ENCODE results near the gene ZNHIT3. TPM values are rescaled to one million over a fixed set of nuclear protein-coding genes. Genes with fewer than 3 reads are reported as not detected.

Gene ZNHIT3
- total and polyA plus RNA-seq, 10 of the 15 experiments (the other 5 are each of a cell fraction or from before 2014, with no cell fraction given), result 34.1 to 128 (median 55.6) TPM

DNA sequence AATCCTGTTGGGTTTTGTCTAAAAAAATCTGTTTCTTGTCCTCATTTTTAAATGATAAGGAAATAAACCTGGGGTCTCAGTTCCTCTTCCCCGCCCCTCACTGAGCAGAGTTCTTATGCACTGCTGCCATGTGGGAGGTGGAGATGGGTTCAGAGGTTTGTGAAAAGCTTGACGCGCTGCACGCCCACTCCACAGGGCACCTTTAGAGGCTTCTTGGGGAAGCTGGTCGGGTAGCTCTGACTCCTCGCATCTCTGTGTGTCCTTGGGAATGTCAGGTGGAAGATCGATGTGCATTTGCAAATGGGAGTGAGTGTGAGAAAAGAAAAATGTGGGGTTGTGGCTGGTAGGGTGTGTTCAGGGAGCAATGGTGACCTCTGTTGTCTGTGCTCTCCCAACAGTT, 4.7 kb upstream of the ZNHIT3 start (continued):
- TF ChIP-seq, protein P1, sequence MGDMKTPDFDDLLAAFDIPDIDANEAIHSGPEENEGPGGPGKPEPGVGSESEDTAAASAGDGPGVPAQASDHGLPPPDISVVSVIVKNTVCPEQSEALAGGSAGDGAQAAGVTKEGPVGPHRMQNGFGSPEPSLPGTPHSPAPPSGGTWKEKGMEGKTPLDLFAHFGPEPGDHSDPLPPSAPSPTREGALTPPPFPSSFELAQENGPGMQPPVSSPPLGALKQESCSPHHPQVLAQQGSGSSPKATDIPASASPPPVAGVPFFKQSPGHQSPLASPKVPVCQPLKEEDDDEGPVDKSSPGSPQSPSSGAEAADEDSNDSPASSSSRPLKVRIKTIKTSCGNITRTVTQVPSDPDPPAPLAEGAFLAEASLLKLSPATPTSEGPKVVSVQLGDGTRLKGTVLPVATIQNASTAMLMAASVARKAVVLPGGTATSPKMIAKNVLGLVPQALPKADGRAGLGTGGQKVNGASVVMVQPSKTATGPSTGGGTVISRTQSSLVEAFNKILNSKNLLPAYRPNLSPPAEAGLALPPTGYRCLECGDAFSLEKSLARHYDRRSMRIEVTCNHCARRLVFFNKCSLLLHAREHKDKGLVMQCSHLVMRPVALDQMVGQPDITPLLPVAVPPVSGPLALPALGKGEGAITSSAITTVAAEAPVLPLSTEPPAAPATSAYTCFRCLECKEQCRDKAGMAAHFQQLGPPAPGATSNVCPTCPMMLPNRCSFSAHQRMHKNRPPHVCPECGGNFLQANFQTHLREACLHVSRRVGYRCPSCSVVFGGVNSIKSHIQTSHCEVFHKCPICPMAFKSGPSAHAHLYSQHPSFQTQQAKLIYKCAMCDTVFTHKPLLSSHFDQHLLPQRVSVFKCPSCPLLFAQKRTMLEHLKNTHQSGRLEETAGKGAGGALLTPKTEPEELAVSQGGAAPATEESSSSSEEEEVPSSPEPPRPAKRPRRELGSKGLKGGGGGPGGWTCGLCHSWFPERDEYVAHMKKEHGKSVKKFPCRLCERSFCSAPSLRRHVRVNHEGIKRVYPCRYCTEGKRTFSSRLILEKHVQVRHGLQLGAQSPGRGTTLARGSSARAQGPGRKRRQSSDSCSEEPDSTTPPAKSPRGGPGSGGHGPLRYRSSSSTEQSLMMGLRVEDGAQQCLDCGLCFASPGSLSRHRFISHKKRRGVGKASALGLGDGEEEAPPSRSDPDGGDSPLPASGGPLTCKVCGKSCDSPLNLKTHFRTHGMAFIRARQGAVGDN (IDR thresholded peaks at IDR 0.05), result no peak
- TF ChIP-seq HDAC2 (IDR thresholded peaks at IDR 0.05) (no peak), CREB1 (IDR thresholded peaks at IDR 0.05; ENCODE audit: low read depth) (no peak), BMI1 (IDR thresholded peaks at IDR 0.05; ENCODE audit: borderline replicate concordance) (no peak)

DNA sequence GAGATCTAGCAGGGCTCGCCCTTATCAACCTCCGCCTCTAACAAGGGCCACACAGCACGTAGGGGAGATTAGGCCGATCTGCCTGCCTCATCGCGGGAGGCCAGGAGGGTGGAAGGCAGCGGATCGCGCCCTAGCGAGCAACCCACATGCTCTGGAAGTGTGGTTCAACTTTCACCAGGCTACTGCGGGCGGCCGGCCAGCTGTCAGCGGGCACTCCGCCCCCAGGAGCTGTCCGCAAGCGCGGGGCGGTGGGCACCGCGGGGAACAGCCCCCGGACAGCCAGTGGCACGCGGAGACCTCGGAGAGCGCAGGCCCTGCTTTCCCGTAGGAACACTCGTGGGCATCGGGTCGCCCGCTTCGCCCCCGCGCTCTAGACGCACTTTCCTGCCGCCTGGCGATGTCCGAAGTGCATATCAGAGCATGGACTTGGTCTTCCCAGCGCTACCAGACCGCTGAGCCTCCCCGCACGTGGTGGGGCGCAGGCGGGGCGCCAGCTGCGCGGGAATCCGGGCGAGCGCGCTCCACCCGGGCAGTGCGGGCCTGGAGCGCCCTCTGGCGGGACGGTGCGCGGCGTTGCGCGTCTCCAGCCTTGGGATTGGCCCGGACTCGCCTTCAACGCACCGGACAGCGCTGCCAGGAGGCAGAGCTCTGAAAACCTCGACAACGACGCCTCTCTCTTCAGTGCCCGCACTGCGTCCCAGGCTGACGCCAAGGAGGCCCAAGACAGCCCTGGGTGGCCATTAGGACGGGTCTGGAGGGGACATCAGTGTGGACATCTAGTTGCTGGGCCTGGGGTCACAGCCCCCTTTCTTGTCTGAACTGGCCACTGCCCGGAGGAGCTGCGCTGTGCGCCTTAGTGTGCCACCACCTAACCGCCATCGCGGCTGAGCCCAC, 3.6 kb upstream of the ZNHIT3 start:
- Histone ChIP-seq H3K9me3 (replicated peaks; ENCODE audit: control insufficient read depth, insufficient read depth, low read length) (no peaks in the 10 kb centered on the region), H4K20me1 (ENCODE audit: control insufficient read depth, insufficient read depth) (no peaks in the 10 kb centered on the region), H3K4me2 (ENCODE audit: control insufficient read depth, insufficient read depth) (peak overlapping the region; percentile 82), H2AFZ (ENCODE audit: control insufficient read depth, low read depth, low read length) (peak overlapping the region; percentile 69), H3K79me2 (ENCODE audit: control insufficient read depth, insufficient read depth, low read length) (peaks cover 9% of the 10 kb centered on the region), H3K36me3 (ENCODE audit: control insufficient read depth in 2 of 2, insufficient read depth in 2 of 2, low read length in 1 of 2) (no peaks in the 10 kb centered on the region), H3K4me1 (ENCODE audit: control insufficient read depth, insufficient read depth, low read length) (peaks cover 9% of the 10 kb centered on the region), H3K9ac (ENCODE audit: control insufficient read depth, insufficient read depth, low read length) (no peak overlapping the region; the same call in 1 of the 2 replicates), H3K4me3 (no peak overlapping the region), H3K27ac (ENCODE audit: control insufficient read depth, insufficient read depth) (no peak overlapping the region), H3K27me3 (replicated peaks in 1 of 2; ENCODE audit: control insufficient read depth in 2 of 2, insufficient read depth in 2 of 2, low read length in 1 of 2) (peaks cover 0 to 4% of the 10 kb centered on the region in 2 experiments; a peak in 1 of 4 replicates)
- RAD21 ChIA-PET (ENCODE audit: unreplicated experiment), result interaction anchor here (1.0 to 1.7 kb wide), 6 partner anchors 393 to 536 kb away, joined by 3 to 13 read pairs (median 4); partner anchors contain the start of gene CCL3
- intact Hi-C loops (cut with micrococcal nuclease; ENCODE audit: unreplicated experiment) (loop anchor here (1.0 to 10.0 kb wide), 3 partner anchors 338 to 526 kb away; no protein-coding TSS in a partner anchor), in situ Hi-C loops (cut with MboI) (loop anchor here (25.0 kb wide), 1 partner anchor 346 kb away; no protein-coding TSS in a partner anchor)
- SMC1A ChIA-PET (ENCODE audit: uncharacterized antibody, unreplicated experiment), result interaction anchor here (1.1 to 1.5 kb wide), 4 partner anchors 506 to 535 kb away, joined by 3 to 7 read pairs (median 4); no protein-coding TSS in a partner anchor
- ATAC-seq (peak; percentile 76), DNase-seq (ENCODE audit: low read depth, low spot score) (peak; percentile 9), FAIRE-seq (no peak)
- WGBS (ENCODE audit: insufficient coverage, insufficient replicate concordance, low lambda C conversion rate, missing lambda C conversion rate), result 31% methylated on average over 73 of the region's 79 CpGs
- CTCF ChIA-PET, result interaction anchor here (0.6 to 3.9 kb wide), 17 partner anchors 8 to 718 kb away, joined by 3 to 27 read pairs (median 3); partner anchors contain the start of genes CCL16, MYO19 and PIGW
- BruUV-seq (replicated peaks), result no TSS peak
- POLR2A ChIA-PET, result no interaction called here
- peak; percentile 75; the same call in 1 of the 2 replicates for TF ChIP-seq TCF12 (IDR thresholded peaks at IDR 0.05; ENCODE audit: low read depth, low read length)
- TF ChIP-seq HDAC6 (IDR thresholded peaks at IDR 0.05; ENCODE audit: unreplicated experiment), result no peak
- no peak for TF ChIP-seq ESRRA (IDR thresholded peaks at IDR 0.05; ENCODE audit: low read length)
- no peak for TF ChIP-seq IRF4 (IDR thresholded peaks at IDR 0.05; ENCODE audit: low read depth, low read length)
- TF ChIP-seq ZNF24 (IDR thresholded peaks at IDR 0.05), result no peak
- TF ChIP-seq BACH1 (IDR thresholded peaks at IDR 0.05; ENCODE audit: borderline replicate concordance), result peak; percentile 41; the same call in 1 of the 2 replicates
- no peak for TF ChIP-seq CBFB (IDR thresholded peaks at IDR 0.05; ENCODE audit: low read depth)
- no peak for TF ChIP-seq SPI1 (IDR thresholded peaks at IDR 0.05; ENCODE audit: borderline replicate concordance, insufficient read depth, low read depth, low read length)
- no peak for TF ChIP-seq KLF5 (IDR thresholded peaks at IDR 0.05; ENCODE audit: partially characterized antibody)
- TF ChIP-seq, protein P2, sequence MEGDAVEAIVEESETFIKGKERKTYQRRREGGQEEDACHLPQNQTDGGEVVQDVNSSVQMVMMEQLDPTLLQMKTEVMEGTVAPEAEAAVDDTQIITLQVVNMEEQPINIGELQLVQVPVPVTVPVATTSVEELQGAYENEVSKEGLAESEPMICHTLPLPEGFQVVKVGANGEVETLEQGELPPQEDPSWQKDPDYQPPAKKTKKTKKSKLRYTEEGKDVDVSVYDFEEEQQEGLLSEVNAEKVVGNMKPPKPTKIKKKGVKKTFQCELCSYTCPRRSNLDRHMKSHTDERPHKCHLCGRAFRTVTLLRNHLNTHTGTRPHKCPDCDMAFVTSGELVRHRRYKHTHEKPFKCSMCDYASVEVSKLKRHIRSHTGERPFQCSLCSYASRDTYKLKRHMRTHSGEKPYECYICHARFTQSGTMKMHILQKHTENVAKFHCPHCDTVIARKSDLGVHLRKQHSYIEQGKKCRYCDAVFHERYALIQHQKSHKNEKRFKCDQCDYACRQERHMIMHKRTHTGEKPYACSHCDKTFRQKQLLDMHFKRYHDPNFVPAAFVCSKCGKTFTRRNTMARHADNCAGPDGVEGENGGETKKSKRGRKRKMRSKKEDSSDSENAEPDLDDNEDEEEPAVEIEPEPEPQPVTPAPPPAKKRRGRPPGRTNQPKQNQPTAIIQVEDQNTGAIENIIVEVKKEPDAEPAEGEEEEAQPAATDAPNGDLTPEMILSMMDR (IDR thresholded peaks at IDR 0.05 in 2 of 3, conservative IDR thresholded peaks at IDR 0.05 in 1 of 3; ENCODE audit: control insufficient read depth in 2 of 3, extremely low read depth in 1 of 3, insufficient read depth in 1 of 3, low read depth in 3 of 3, low read length in 3 of 3), result peak; percentile 86 to 91 (median 89)
- TF ChIP-seq IKZF2 (IDR thresholded peaks at IDR 0.05), result no peak
- no peak for TF ChIP-seq CBX5 (IDR thresholded peaks at IDR 0.05; ENCODE audit: low read depth)
